ENCODE results near the gene SLC39A7. TPM values are rescaled to one million over a fixed set of nuclear protein-coding genes. Genes with fewer than 3 reads are reported as not detected.
A peak's percentile ranks its signal among the peaks of the same experiment; 100 is the strongest.

Gene SLC39A7, protein sequence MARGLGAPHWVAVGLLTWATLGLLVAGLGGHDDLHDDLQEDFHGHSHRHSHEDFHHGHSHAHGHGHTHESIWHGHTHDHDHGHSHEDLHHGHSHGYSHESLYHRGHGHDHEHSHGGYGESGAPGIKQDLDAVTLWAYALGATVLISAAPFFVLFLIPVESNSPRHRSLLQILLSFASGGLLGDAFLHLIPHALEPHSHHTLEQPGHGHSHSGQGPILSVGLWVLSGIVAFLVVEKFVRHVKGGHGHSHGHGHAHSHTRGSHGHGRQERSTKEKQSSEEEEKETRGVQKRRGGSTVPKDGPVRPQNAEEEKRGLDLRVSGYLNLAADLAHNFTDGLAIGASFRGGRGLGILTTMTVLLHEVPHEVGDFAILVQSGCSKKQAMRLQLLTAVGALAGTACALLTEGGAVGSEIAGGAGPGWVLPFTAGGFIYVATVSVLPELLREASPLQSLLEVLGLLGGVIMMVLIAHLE
- 34.0 TPM for polyA plus RNA-seq (2012; ENCODE audit: missing spikeins)

DNA sequence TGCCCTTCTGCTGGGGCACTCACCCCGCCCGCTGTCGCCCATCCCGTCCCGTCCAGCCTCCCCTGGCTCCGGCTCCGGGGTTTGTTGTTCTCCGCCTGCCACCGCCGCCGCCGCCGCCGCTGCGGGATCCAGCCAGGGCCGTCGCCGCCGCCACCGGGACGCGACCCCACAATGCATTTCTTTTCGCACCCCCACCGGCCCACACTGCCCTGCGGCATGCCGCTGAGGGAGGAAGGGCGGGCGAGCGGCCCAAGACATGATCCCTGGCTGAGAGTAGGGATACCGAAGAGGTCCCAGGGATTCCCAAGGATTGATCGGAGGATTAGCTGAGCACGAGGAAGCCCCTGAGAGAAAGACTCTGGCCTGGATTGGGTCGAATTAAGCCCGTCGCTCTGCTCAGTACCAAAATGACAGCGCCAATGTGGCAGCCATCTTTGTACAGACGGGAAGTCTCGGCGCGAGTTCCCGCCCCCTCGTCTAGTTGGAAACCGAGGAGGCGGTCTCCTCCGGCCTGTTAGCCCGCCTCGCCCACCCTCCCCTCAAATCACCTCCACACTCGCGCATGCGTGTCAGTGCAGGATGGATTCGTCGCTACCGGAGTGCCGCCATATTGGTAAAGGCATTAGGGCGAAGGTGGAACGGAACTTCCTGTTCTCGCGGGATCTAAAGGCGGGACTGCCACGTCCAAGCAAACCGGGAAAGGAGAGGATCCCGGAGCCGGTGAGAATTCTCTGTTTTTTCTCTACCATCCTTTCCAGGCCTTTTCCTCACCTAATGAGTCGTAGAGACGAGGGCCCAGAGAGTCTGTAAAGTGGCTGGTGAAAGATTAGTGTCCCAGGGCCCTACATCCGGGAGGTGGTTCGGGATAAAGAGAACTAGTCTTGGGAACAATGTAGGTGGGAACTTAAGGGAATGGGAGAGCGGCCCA, at the start of gene SLC39A7, which contains the start of gene RXRB:
SLC39A7 (plus strand) TSS at position 649 of the 928 bp plus-strand sequence. CDS start 379 bp downstream, outside the sequence.
RXRB (minus strand) TSS at position 447 of the 928 bp plus-strand sequence; CDS start at position 258, 189 bp downstream.
- TF ChIP-seq POLR2A (IDR thresholded peaks at IDR 0.05; ENCODE audit: low read depth, low read length) (peak; percentile 93), TAF1 (IDR thresholded peaks at IDR 0.05; ENCODE audit: borderline replicate concordance, low read depth, low read length) (peak; percentile 78), POLR2AphosphoS5 (IDR thresholded peaks at IDR 0.05; ENCODE audit: low read depth, low read length) (peak; percentile 92)
- DNase-seq (ENCODE audit: insufficient read length) (peak; percentile 95), FAIRE-seq (peak; percentile 88)

DNA sequence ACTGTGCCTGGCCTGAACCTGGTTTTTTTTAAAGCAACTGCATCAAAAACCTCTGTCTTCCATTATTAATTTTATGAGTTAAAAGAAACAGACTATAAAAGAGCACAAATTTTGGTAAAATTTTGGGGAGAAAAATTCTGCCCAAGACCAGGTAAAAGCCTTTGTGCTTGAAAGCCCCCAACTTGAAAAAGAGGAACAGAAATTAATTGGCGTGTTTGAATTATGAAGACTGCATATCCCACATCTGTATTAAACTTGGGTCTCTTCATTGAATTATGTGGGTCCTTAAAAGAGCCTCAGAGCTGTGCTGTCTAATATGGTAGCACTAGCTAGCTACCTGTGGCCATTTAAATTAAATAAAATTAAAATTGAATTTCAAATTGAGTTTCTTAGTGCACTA, 49.6 kb upstream of the SLC39A7 start:
- no peak for FAIRE-seq
- DNase-seq (ENCODE audit: insufficient read length) = no peak
- no peak for TF ChIP-seq POLR2AphosphoS5 (IDR thresholded peaks at IDR 0.05; ENCODE audit: low read depth, low read length)
- no peak for TF ChIP-seq POLR2A (IDR thresholded peaks at IDR 0.05; ENCODE audit: low read depth, low read length)
- no peak for TF ChIP-seq TAF1 (IDR thresholded peaks at IDR 0.05; ENCODE audit: borderline replicate concordance, low read depth, low read length)

- TF ChIP-seq TAF1 (IDR thresholded peaks at IDR 0.05; ENCODE audit: borderline replicate concordance, low read depth, low read length) = no peak
- no peak for TF ChIP-seq POLR2A (IDR thresholded peaks at IDR 0.05; ENCODE audit: low read depth, low read length)
- DNase-seq (ENCODE audit: insufficient read length) (no peak), FAIRE-seq (no peak)
These were observed 46.3 kb upstream of the SLC39A7 start for GRCh38 chr6:33154349-33154748.

- no peak for FAIRE-seq
- DNase-seq (ENCODE audit: insufficient read length) = no peak
- TF ChIP-seq POLR2AphosphoS5 (IDR thresholded peaks at IDR 0.05; ENCODE audit: low read depth, low read length) (no peak), TAF1 (IDR thresholded peaks at IDR 0.05; ENCODE audit: borderline replicate concordance, low read depth, low read length) (no peak), POLR2A (IDR thresholded peaks at IDR 0.05; ENCODE audit: low read depth, low read length) (no peak)
These were observed 44.1 kb upstream of the SLC39A7 start for GRCh38 chr6:33156561-33156960.

DNA sequence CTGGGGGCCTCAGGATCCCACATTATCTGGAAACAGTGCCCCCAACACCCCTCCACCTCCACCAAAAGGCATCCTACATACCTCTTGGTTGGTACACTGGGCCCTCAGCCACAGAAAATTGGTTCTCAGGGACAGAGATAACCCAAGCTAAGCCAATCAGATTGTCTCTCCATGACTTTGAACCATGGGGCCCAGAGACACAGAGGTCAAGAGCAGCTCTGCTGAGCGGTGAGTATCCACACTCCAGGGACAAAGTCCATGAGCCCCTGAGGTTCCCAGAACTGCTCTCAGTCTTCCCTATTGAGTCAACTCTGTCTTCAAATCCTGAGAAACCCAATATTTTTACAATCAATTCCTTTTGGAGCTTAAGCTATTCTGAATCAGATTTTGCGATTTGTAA, 43.7 kb upstream of the SLC39A7 start:
- no peak for DNase-seq (ENCODE audit: insufficient read length)
- no peak for FAIRE-seq
- TF ChIP-seq POLR2AphosphoS5 (IDR thresholded peaks at IDR 0.05; ENCODE audit: low read depth, low read length) (no peak), POLR2A (IDR thresholded peaks at IDR 0.05; ENCODE audit: low read depth, low read length) (no peak), TAF1 (IDR thresholded peaks at IDR 0.05; ENCODE audit: borderline replicate concordance, low read depth, low read length) (no peak)

GRCh38 chr6:33160096-33160495, 40.6 kb upstream of the SLC39A7 start:
- DNase-seq (ENCODE audit: insufficient read length) = no peak
- FAIRE-seq = no peak
- TF ChIP-seq POLR2AphosphoS5 (IDR thresholded peaks at IDR 0.05; ENCODE audit: low read depth, low read length) = no peak
- TF ChIP-seq TAF1 (IDR thresholded peaks at IDR 0.05; ENCODE audit: borderline replicate concordance, low read depth, low read length) = no peak
- TF ChIP-seq POLR2A (IDR thresholded peaks at IDR 0.05; ENCODE audit: low read depth, low read length) = no peak

GRCh38 chr6:33160728-33161344, 39.8 kb upstream of the SLC39A7 start:
- TF ChIP-seq TAF1 (IDR thresholded peaks at IDR 0.05; ENCODE audit: borderline replicate concordance, low read depth, low read length) (no peak), POLR2AphosphoS5 (IDR thresholded peaks at IDR 0.05; ENCODE audit: low read depth, low read length) (no peak), POLR2A (IDR thresholded peaks at IDR 0.05; ENCODE audit: low read depth, low read length) (no peak)
- DNase-seq (ENCODE audit: insufficient read length) (peak; percentile 19), FAIRE-seq (no peak)

DNA sequence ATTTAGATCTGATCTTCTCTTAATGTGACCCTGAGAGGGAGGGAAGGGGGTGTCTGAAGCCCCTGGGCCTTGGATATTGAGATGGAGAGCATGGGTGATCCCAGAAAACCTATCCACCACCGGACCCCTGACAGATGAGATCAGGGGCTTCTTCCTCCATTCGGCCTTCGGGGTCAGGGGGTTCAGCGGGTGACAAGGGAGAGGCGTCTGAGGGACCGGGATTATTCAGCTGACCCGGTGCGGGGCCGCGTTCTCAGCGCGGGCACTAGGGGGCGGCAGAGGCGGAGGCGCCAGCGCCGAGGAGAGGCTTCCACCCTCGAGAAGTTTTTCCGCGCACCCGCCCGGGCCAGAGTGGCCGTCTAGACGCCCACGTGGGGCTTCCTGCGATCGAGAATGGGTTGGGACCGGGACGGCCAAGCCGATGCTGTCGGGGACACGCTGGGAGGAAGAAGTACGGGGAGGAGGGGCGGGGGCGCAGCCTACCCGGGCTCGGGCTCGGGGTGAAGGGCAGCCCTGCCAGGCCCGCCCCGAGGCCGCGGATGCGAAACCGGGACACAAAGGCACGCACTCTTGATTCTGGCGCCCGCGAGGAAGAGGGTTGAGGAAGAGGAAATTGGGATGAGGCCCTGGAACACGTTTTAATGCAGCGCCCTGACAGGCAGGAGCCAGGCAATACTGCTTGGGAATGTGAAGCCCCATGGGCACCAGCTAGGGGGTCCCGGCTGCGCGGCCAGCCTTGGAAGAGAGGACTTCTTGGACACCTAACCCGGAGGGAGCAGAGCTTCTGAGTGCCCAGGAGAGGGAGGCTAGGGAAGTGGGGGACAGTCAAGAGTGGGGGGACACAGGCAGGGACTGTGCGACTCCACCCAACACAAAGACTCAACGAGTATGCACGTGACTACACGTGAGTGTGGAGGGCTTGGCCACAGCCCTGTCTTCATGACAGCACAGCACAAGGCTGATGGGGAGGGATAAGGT, 39.0 kb upstream of the SLC39A7 start:
- FAIRE-seq = peak; percentile 92

GRCh38 chr6:33163540-33163939, 37.1 kb upstream of the SLC39A7 start:
- DNase-seq (ENCODE audit: insufficient read length) (no peak), FAIRE-seq (no peak)
- TF ChIP-seq POLR2AphosphoS5 (IDR thresholded peaks at IDR 0.05; ENCODE audit: low read depth, low read length) = no peak
- TF ChIP-seq POLR2A (IDR thresholded peaks at IDR 0.05; ENCODE audit: low read depth, low read length) = no peak
- TF ChIP-seq TAF1 (IDR thresholded peaks at IDR 0.05; ENCODE audit: borderline replicate concordance, low read depth, low read length) = no peak

More for the DNA sequence above, 39.0 kb upstream of the SLC39A7 start:
- DNase-seq (ENCODE audit: insufficient read length) = peak; percentile 95
- no peak for TF ChIP-seq TAF1 (IDR thresholded peaks at IDR 0.05; ENCODE audit: borderline replicate concordance, low read depth, low read length)
- TF ChIP-seq POLR2AphosphoS5 (IDR thresholded peaks at IDR 0.05; ENCODE audit: low read depth, low read length) = no peak
- TF ChIP-seq POLR2A (IDR thresholded peaks at IDR 0.05; ENCODE audit: low read depth, low read length) = no peak

DNA sequence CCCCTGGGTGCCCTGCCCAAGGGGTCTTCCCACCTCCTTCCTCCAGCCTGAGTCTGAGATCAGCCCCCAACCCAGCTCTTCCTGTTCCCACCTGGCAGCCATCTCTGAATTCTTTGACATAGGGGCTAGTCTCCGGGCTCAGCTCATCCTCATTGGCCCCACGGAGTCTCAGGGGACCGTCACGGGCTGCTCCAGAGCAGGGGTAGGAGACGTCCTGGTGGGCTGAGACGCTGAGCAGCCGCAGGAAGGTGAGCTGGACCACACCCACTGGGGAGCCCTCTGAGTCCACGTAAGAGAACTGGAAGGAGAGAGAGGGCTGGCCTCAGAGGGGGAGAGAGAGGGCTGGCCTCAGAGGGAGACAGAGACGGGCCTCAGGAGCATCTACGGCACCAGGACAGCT, 36.5 kb upstream of the SLC39A7 start:
- FAIRE-seq (no peak), DNase-seq (ENCODE audit: insufficient read length) (no peak)
- no peak for TF ChIP-seq TAF1 (IDR thresholded peaks at IDR 0.05; ENCODE audit: borderline replicate concordance, low read depth, low read length)
- no peak for TF ChIP-seq POLR2AphosphoS5 (IDR thresholded peaks at IDR 0.05; ENCODE audit: low read depth, low read length)
- TF ChIP-seq POLR2A (IDR thresholded peaks at IDR 0.05; ENCODE audit: low read depth, low read length) = no peak

All from GM12892 (cell line).